Duodenal mucosa (tissue), 2 donors: ENCODE data around the gene HK1.

ENCODE experiments used
- H3K27ac ChIP-seq: one replicate; pipeline ENCODE4 v1.7.0; 2013; ENCODE audit warnings: low read depth, low read length
- H3K27me3 ChIP-seq, 2 donors: one replicate each; pipeline ENCODE4 v1.7.0; 2013; ENCODE audit warnings: low read length in 2 of 2, control low read depth in 1 of 2; ENCODE audit not compliant: insufficient read depth in 2 of 2, control insufficient read depth in 1 of 2
- H3K36me3 ChIP-seq, 2 donors: one replicate each; pipeline ENCODE4 v1.7.0; 2013; ENCODE audit warnings: low read length in 2 of 2, control low read depth in 1 of 2; ENCODE audit not compliant: insufficient read depth in 2 of 2, control insufficient read depth in 1 of 2
- H3K4me1 ChIP-seq, 2 donors: one replicate each; pipeline ENCODE4 v1.7.0; 2013; ENCODE audit warnings: low read length in 2 of 2, control low read depth in 1 of 2; ENCODE audit not compliant: insufficient read depth in 2 of 2, control insufficient read depth in 1 of 2
- H3K4me3 ChIP-seq, 2 donors: one replicate each; pipeline ENCODE4 v1.7.0; 2013; ENCODE audit warnings: low read length in 2 of 2, low read depth in 1 of 2
- H3K9ac ChIP-seq, 2 donors: one replicate each; pipeline ENCODE4 v1.7.0; 2013; ENCODE audit warnings: low read length in 2 of 2, low read depth in 1 of 2
- H3K9me3 ChIP-seq, 2 donors: one replicate each; pipeline ENCODE4 v1.7.0; 2013; ENCODE audit warnings: low read length in 2 of 2, control low read depth in 1 of 2; ENCODE audit not compliant: control insufficient read depth in 1 of 2

HK1 gene

DNA sequence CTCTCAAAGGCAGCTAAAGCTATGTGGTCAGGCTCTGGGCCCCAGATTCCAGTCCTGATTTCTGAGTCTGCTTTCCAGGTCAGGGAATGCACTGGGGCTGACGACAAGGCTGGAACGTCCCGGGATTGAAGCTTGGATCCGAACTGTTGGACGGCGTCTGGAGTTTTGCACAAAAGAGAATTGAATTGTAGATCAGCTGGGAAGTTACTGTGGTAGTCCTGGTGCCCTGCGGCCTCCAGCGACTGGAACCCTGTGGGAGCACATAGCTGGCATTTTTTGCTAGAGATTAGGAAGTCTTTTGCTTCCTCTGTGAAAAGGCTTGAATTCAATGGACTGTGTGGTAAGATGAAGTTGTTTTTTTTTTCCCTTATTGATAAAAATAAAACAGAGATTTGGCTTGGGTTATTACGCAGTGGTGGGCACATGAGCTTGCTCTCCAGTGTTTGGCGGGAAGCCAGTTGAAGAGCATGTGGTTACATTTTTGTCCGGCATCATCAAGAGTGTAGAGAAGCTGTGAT, at the start of gene HK1:
Gene HK1, plus strand, starts transcription at position 51 of the 518 bp plus-strand sequence.
- no peaks in the 10 kb centered on the region for H3K36me3 ChIP-seq
- H3K4me1 ChIP-seq, result no peaks in the 10 kb centered on the region
- no peak within 1 kb of the TSS for H3K9ac ChIP-seq
- no peak within 1 kb of the TSS for H3K27ac ChIP-seq
- H3K9me3 ChIP-seq, result no peaks in the 10 kb centered on the region
- no peaks in the 10 kb centered on the region for H3K27me3 ChIP-seq
- no peak within 1 kb of the TSS for H3K4me3 ChIP-seq

DNA sequence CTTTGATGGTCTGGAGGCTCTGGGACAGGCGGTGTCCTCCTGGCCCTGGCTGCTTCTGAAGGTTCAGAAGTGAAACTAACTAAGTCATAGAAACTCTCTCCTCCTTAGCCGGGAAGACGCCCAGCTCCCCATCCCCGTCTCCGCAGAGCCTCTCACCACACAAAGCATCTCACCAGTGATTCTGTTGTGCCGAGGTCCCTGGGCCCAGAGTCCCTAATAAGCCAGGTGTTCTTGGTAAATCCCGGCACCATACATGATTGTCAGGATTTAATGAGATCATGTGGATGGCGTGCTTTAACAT, 48.7 kb upstream of the HK1 start:
- Histone ChIP-seq H3K36me3 (peaks cover 3 to 30% of the 10 kb centered on the region in 2 donors), H3K9ac (peak overlapping the region; percentile 20 to 46), H3K4me3 (peak overlapping the region; percentile 48 to 52), H3K27me3 (no peaks in the 10 kb centered on the region), H3K9me3 (no peaks in the 10 kb centered on the region), H3K4me1 (peaks cover 57 to 58% of the 10 kb centered on the region in 2 donors), H3K27ac (peak overlapping the region; percentile 65)

DNA sequence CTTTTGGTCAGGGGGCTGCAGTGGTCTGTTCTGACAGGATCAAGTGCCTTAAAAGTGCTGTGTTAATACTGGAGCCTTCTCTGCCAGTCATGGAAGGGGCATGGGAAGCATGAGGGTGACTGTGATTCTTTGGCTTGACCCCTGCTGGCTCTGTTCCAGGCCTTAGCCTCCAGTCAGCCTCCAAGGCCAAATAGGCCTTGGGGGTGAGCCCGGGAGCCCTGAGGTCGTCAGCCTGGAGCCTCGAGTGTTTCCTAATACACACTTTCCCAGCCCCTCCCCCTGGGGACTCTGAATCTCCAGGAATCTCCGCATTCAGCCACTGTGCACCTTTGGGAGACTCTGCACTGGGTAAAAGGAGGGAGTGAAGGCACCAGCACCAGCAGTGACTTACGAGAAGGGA, 48.2 kb upstream of the HK1 start:
- H3K27me3 ChIP-seq, result no peaks in the 10 kb centered on the region
- H3K9me3 ChIP-seq, result no peaks in the 10 kb centered on the region
- peak overlapping the region in 1 of 2 donors; percentile 48 for H3K4me3 ChIP-seq
- peaks cover 51 to 52% of the 10 kb centered on the region in 2 donors for H3K4me1 ChIP-seq
- H3K9ac ChIP-seq, result peak overlapping the region; percentile 20 to 46
- peaks cover 3 to 33% of the 10 kb centered on the region in 2 donors for H3K36me3 ChIP-seq
- H3K27ac ChIP-seq, result peak overlapping the region; percentile 34

DNA sequence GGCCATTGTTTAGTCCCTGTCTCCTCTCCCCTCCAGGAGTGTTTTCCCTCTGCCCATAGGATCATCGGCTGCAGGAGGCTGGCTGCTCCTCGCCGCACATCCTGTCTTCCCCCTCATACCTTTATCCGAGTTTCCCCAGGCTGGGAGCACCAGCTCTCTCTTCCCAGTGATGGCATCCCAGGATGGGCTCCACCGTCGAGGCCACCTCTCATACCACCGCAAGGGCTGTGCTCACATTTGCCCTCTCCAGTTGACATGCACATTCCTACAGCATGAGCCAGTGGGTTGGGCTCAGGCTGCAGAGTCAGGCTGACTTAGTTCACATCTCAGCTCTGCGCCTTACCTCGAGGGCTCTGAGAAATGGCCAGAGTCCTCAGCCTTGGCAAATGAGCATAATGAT, 46.0 kb upstream of the HK1 start:
- Histone ChIP-seq H3K9ac (no peak overlapping the region), H3K27me3 (no peaks in the 10 kb centered on the region), H3K36me3 (peaks cover 3 to 38% of the 10 kb centered on the region in 2 donors), H3K4me3 (peak overlapping the region in 1 of 2 donors; percentile 5), H3K27ac (no peak overlapping the region), H3K4me1 (peaks cover 36 to 41% of the 10 kb centered on the region in 2 donors), H3K9me3 (no peaks in the 10 kb centered on the region)

DNA sequence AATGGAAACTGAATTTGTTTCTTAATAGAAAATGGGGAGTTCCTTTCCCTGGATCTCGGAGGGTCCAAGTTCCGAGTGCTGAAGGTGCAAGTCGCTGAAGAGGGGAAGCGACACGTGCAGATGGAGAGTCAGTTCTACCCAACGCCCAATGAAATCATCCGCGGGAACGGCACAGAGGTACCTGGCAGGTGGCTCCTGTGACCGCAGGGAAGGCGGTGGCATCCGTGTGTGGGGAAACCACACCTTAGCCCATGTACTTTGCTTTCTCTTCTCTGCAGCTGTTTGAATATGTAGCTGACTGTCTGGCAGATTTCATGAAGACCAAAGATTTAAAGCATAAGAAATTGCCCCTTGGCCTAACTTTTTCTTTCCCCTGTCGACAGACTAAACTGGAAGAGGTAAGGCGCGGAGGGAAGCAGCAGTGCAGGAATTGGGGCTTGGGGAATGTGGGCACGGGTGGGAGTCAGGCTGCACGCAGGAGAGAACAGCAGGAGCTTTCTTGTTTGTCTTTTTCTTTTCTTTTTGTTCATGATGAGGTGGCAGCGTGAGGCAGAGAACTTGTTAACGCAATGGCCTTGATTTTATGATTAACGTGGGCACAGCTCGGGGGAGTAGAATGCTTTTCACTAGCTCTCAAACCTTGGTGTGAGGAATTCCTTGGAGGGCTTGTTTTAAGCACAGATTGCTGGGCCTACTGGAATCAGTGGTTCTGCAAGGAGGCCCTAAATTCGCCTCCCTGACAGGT, 45.4 kb upstream of the HK1 start:
- Histone ChIP-seq H3K27me3 (no peaks in the 10 kb centered on the region), H3K4me1 (peaks cover 31 to 37% of the 10 kb centered on the region in 2 donors), H3K9me3 (no peaks in the 10 kb centered on the region), H3K9ac (peak overlapping the region in 1 of 2 donors; percentile 4), H3K36me3 (peaks cover 0 to 32% of the 10 kb centered on the region in 2 donors), H3K4me3 (peak overlapping the region in 1 of 2 donors; percentile 5), H3K27ac (no peak overlapping the region)

DNA sequence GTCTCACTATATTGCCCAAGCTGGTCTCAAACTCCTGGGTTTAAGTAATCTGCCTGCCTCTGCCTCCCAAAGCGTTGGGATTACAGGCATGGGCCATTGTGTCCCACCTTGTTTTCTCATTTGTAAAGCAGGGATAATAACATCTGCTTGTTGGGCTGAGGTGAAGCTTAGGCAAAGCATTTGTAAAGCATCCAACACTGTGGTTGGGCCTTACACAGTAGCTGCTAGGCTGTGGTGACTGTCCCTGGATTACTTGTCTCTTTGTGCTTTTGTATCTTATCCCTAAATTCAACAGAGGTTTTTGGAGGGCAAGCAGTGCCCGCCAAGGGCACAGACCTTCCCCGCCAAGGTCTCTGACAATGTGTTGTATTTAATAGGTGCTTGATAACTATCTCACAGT, 43.8 kb upstream of the HK1 start:
- H3K27ac ChIP-seq, result no peak overlapping the region
- no peak overlapping the region for H3K9ac ChIP-seq
- no peak overlapping the region for H3K4me3 ChIP-seq

DNA sequence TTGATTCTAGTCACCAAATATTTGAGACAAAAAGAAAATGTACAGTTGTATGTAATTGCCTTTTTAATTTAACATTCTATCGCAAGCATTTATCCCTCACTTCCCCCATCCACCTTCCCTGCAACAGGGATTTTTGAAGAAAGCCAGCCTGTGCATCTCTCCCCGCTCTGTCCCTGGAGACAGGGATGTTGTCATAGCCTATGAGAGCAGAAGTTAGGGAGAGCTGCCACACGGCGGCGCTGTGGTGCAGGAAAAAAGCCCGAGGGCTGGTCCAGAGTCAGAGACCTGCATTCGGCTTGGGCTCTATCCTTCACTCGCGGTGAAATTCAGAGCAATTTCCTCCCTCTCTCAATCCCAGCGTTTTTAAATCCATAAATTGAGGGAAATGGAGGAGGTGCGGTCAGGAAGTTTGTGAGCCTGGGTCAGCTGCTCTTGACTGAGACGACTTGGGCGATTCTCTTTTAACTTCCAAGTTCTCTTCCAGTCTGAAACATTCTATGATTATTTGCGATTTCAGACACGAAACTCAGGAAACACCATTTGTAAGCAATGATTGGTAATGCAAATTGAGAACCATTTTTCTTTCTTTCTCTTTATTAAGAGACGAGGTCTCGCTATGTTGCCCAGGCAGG, 40.7 kb upstream of the HK1 start:
- Histone ChIP-seq H3K27me3 (no peaks in the 10 kb centered on the region), H3K36me3 (peaks cover 7 to 45% of the 10 kb centered on the region in 2 donors), H3K4me1 (peaks cover 4 to 10% of the 10 kb centered on the region in 2 donors), H3K9ac (no peak overlapping the region), H3K9me3 (no peaks in the 10 kb centered on the region), H3K27ac (no peak overlapping the region), H3K4me3 (no peak overlapping the region)

More for the DNA sequence above, 43.8 kb upstream of the HK1 start:
- Histone ChIP-seq H3K9me3 (no peaks in the 10 kb centered on the region), H3K27me3 (no peaks in the 10 kb centered on the region), H3K4me1 (peaks cover 16 to 27% of the 10 kb centered on the region in 2 donors), H3K36me3 (peaks cover 3 to 40% of the 10 kb centered on the region in 2 donors)

DNA sequence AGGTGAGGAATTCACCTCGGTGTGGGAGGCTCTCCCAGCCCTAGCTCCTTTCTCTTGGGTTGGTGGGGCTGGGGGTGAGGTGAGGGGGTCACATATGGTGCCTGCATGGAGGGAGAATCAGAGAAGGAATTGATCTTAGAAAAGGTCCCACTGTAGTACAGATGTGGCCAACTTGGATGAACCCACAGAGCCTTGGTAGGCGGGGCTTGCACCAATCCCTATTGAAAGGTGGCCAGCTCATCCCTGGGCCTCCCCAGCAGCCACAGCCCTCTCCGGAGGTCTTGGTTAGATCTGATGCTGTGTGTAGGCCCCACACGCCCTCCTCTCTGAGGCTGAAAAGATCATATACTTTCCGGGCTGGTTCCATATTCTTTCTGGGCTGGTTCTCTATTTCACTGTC, 39.2 kb upstream of the HK1 start:
- H3K9me3 ChIP-seq, result no peaks in the 10 kb centered on the region
- H3K27me3 ChIP-seq, result no peaks in the 10 kb centered on the region
- H3K9ac ChIP-seq, result no peak overlapping the region
- H3K36me3 ChIP-seq, result peaks cover 11 to 55% of the 10 kb centered on the region in 2 donors
- H3K4me1 ChIP-seq, result peaks cover 0 to 4% of the 10 kb centered on the region in 2 donors
- H3K27ac ChIP-seq, result no peak overlapping the region
- H3K4me3 ChIP-seq, result no peak overlapping the region

DNA sequence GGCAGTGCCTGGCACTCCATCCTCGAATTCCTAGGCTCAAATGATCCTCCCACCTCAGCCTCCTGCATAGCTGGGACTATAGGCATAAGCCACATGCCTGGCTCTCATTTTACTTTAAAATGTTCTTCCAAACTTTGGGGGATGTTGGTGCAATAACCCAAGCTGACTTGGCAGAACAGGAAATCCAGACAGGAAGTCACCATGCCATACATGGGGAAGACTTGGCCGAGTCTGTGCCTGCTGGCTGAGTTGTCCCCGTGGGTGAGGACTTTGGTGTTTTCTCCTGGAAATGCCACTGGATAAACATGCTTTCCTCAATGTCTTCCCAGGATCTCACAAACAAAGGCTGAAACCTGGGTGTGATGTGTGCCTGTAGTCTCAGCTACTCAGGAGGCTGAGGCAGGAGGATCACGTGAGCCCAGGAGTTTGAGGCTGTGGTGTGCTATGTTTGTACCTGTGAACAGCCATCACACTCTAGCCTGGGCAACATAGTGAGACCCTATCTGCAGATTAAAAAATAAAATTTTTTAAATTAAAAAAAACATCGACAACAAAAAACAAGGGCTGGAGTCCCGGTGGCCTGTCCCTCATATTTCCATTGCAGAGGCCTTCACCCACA, 38.4 kb upstream of the HK1 start:
- Histone ChIP-seq H3K4me3 (no peak overlapping the region), H3K9me3 (no peaks in the 10 kb centered on the region), H3K36me3 (peaks cover 11 to 51% of the 10 kb centered on the region in 2 donors), H3K9ac (no peak overlapping the region), H3K27me3 (no peaks in the 10 kb centered on the region), H3K4me1 (peaks cover 0 to 4% of the 10 kb centered on the region in 2 donors), H3K27ac (no peak overlapping the region)

DNA sequence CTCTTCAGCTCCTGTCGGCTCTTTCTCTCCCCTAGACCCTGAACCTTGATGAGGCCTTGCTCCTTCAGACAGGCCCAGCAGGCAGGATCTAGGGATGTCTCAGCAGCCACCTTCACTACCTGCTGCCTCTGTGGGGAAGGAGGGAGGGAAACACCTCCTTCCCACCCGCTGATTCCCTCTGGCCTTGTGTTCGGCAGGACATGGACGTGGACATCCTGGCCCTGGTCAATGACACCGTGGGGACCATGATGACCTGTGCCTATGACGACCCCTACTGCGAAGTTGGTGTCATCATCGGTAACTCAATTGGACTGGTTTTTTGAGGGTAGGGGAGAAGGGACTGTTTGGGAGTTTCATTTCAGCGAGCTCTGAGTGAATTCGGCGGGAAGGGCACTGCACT, 37.8 kb upstream of the HK1 start:
- H3K9me3 ChIP-seq, result no peaks in the 10 kb centered on the region
- peaks cover 0 to 4% of the 10 kb centered on the region in 2 donors for H3K4me1 ChIP-seq
- peaks cover 14 to 48% of the 10 kb centered on the region in 2 donors for H3K36me3 ChIP-seq
- H3K4me3 ChIP-seq, result no peak overlapping the region
- no peak overlapping the region for H3K27ac ChIP-seq
- no peaks in the 10 kb centered on the region for H3K27me3 ChIP-seq
- no peak overlapping the region for H3K9ac ChIP-seq
